Activated naive CD4-positive, alpha-beta T cell treated with anti-CD3 and anti-CD28 coated beads, Interleukin-2, amount 10 ng/mL, durations not matched to agents 7 days and 5 days (primary cell): ENCODE data around the gene IDUA.

Experiments
- CTCF ChIA-PET: fragments of 350-600 bp; sonication (Branson Sonifier 250); formaldehyde crosslinking; loops from one replicate; lab custom pipeline; 2021; ENCODE audit warnings: antibody characterized with exemption; lab: Charles Lee
- DNase-seq: peaks from one replicate; pipeline ENCODE4 v3.0.0-alpha.2; 2020
- H3K27ac Mint-ChIP-seq: one replicate; pipeline ENCODE4 v1.8.0; 2021; ENCODE audit warnings: mild to moderate bottlenecking, moderate library complexity, mixed read lengths
- H3K27me3 Mint-ChIP-seq: one replicate; pipeline ENCODE4 v1.8.0; 2021; ENCODE audit warnings: mild to moderate bottlenecking, mixed read lengths
- H3K36me3 Mint-ChIP-seq: one replicate; pipeline ENCODE4 v1.8.0; 2021; ENCODE audit warnings: mixed read lengths
- H3K4me1 Mint-ChIP-seq: one replicate; pipeline ENCODE4 v1.8.0; 2021; ENCODE audit warnings: mixed read lengths
- H3K4me3 Mint-ChIP-seq: one replicate; pipeline ENCODE4 v1.8.0; 2021; ENCODE audit warnings: mild to moderate bottlenecking, moderate library complexity, mixed read lengths
- H3K9me3 Mint-ChIP-seq: one replicate; pipeline ENCODE4 v1.8.0; 2021; ENCODE audit warnings: mixed read lengths

IDUA gene

GRCh38 chr4:952881-953573 is 33.8 kb upstream of the IDUA start:
- Mint-ChIP-seq H3K36me3 (no peaks in the 10 kb centered on the region), H3K4me1 (no peaks in the 10 kb centered on the region), H3K9me3 (no peaks in the 10 kb centered on the region), H3K27ac (no peak overlapping the region), H3K4me3 (no peak overlapping the region), H3K27me3 (no peaks in the 10 kb centered on the region)
- no peak for DNase-seq
- CTCF ChIA-PET = no interaction called here

DNA sequence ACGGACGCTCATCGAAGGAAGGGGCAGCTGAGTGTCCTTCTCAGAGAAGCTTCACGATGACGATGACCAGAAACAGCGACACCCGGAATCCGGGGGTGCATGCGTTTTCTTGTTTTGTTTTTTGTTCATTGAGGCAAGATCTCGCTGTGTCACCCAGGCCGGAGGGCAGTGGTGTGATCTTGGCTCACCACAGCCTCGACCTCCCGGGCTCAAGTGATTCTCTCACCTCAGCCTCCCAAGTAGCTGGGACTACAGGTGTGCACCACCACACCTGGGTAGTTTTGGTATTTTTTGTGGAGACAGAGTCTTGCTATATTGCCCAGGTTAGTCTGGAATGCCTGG is 33.3 kb upstream of the IDUA start:
- no peaks in the 10 kb centered on the region for H3K27me3 Mint-ChIP-seq
- CTCF ChIA-PET = no interaction called here
- no peak for DNase-seq
- H3K9me3 Mint-ChIP-seq = no peaks in the 10 kb centered on the region
- H3K4me3 Mint-ChIP-seq = no peak overlapping the region
- H3K4me1 Mint-ChIP-seq = no peaks in the 10 kb centered on the region
- H3K27ac Mint-ChIP-seq = no peak overlapping the region
- H3K36me3 Mint-ChIP-seq = no peaks in the 10 kb centered on the region

DNA sequence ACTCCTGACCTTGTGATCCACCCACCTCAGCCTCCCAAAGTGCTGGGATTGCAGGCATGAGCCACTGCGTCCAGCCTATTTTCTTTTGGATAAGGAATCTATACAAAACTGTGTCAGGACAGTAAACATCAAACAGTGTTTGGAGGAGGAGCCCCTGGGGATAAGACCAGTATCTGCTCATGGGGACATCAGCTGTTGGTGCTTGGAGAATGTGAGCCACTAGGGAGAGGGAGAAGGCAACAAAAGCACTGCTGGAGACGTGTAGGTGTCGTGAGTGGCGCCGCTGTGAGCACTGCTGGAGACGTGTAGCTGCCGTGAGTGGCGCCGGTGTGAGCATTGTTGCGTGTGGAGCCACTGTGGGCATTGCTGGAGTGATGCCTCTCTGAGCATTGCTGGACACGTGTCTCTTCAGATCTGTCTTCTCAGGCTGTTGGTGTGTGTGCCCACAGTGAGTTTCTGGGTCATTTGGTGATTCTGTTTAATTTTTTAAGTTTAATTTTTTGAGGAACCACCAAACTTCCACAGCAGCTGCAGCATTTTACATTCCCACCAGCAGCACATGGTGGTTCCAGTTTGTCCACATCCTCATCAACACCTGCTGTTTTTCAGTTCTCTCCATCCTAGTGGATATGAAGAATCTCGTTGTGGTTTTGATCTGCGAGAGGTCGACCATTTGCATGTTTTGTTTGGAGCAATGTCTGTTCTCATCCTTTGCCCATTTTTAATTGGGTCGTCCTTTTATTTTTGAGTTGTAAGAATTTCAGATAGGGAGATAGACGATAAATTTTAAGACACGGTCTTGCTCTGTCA is 32.4 kb upstream of the IDUA start:
- Mint-ChIP-seq H3K27ac (no peak overlapping the region), H3K36me3 (peaks cover 3% of the 10 kb centered on the region), H3K9me3 (no peaks in the 10 kb centered on the region), H3K27me3 (no peaks in the 10 kb centered on the region), H3K4me1 (no peaks in the 10 kb centered on the region), H3K4me3 (no peak overlapping the region)
- CTCF ChIA-PET = interaction anchor here (0.7 kb wide), 1 partner anchor 176 kb away, joined by 3 read pairs; no protein-coding TSS in a partner anchor
- DNase-seq = no peak

DNA sequence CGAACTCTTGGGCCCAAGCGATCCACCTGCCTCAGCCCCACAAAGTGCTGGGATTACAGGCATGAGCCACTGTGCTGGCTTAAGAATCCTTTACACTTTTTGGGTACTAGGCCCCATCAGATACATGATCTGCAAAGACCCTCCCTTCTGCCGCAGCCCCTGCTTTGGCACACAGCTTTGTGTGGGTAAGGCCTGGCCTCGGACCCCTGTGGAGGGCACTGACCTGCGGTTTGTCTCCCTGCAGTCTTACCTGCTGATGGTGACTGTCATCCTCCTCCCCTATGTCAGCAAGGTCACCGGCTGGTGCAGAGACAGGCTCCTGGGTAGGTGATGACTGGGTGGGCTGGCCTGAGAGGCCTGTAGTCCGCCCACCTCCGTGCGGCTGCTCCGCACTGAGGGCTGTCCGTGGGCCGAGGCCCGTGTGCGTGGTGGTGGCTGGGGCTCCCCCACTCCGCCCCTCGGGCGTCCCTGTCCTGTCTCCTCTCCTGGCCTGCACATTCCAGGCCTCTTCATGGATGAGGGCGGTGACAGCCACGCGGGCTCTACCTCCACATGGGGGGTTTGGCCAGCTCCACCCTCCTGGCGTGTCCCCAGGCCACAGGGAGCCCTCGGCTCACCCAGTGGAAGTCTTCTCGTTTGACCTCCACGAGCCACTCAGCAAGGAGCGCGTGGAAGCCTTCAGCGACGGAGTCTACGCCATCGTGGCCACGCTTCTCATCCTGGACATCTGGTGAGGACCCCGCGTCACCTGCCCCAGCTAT is 31.5 kb upstream of the IDUA start:
- H3K27ac Mint-ChIP-seq = no peak overlapping the region
- no peak for DNase-seq
- H3K4me3 Mint-ChIP-seq = no peak overlapping the region
- no peaks in the 10 kb centered on the region for H3K9me3 Mint-ChIP-seq
- CTCF ChIA-PET = interaction anchor here (0.7 kb wide), 1 partner anchor 175 kb away, joined by 3 read pairs; no protein-coding TSS in a partner anchor
- H3K4me1 Mint-ChIP-seq = no peaks in the 10 kb centered on the region
- peaks cover 3% of the 10 kb centered on the region for H3K36me3 Mint-ChIP-seq
- no peaks in the 10 kb centered on the region for H3K27me3 Mint-ChIP-seq

- Mint-ChIP-seq H3K4me1 (no peaks in the 10 kb centered on the region), H3K4me3 (no peak overlapping the region), H3K27ac (no peak overlapping the region), H3K36me3 (peaks cover 3% of the 10 kb centered on the region), H3K9me3 (no peaks in the 10 kb centered on the region), H3K27me3 (no peaks in the 10 kb centered on the region)
- no peak for DNase-seq
- CTCF ChIA-PET = no interaction called here
These were observed 30.9 kb upstream of the IDUA start for GRCh38 chr4:955931-956381.

DNA sequence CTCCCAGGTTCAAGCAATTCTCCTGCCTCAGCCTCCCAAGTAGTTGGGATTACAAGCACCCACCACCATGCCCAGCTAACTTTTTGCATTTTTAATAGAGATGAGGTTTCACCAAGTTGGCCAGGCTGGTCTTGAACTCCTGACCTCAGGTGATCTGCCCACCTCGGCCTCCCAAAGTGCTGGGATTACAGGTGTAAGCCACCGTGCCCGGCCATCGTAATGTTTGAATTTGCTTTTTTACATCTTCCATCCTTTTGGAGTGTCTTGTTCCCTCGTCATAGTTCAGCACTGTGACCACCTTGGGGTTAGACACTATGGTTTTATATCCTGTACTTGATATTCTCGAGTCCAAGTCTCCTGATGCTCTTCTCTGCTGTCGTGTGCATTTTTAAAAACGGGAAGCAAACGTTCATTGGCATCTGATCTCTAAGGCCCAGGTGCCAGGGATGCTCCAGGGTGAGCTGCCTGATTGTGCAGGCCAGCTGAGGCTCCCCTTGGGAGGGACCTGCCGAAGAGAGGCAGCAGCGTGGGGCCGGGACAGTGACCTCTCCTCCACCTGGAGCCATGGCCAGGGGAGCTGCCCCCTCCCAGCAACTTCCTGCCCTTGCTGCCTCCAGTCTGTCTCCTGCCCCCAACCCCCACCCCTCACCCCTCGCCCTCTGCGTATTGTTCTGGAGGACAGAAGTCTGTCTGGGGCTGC is 30.2 kb upstream of the IDUA start:
- H3K9me3 Mint-ChIP-seq = no peaks in the 10 kb centered on the region
- H3K27ac Mint-ChIP-seq = no peak overlapping the region
- H3K27me3 Mint-ChIP-seq = no peaks in the 10 kb centered on the region
- DNase-seq = no peak
- peaks cover 3% of the 10 kb centered on the region for H3K36me3 Mint-ChIP-seq
- no peak overlapping the region for H3K4me3 Mint-ChIP-seq
- CTCF ChIA-PET = no interaction called here
- no peaks in the 10 kb centered on the region for H3K4me1 Mint-ChIP-seq

- H3K27me3 Mint-ChIP-seq = no peaks in the 10 kb centered on the region
- H3K27ac Mint-ChIP-seq = no peak overlapping the region
- H3K4me1 Mint-ChIP-seq = no peaks in the 10 kb centered on the region
- H3K36me3 Mint-ChIP-seq = peaks cover 5% of the 10 kb centered on the region
- no peak overlapping the region for H3K4me3 Mint-ChIP-seq
- DNase-seq = no peak
- no peaks in the 10 kb centered on the region for H3K9me3 Mint-ChIP-seq
- CTCF ChIA-PET = no interaction called here
These were observed 29.6 kb upstream of the IDUA start for GRCh38 chr4:957231-957580.

GRCh38 chr4:957581-958313 is 29.1 kb upstream of the IDUA start:
- CTCF ChIA-PET = no interaction called here
- H3K4me1 Mint-ChIP-seq = no peaks in the 10 kb centered on the region
- no peaks in the 10 kb centered on the region for H3K9me3 Mint-ChIP-seq
- H3K36me3 Mint-ChIP-seq = peaks cover 6% of the 10 kb centered on the region
- H3K27ac Mint-ChIP-seq = no peak overlapping the region
- H3K4me3 Mint-ChIP-seq = no peak overlapping the region
- no peaks in the 10 kb centered on the region for H3K27me3 Mint-ChIP-seq
- no peak for DNase-seq

DNA sequence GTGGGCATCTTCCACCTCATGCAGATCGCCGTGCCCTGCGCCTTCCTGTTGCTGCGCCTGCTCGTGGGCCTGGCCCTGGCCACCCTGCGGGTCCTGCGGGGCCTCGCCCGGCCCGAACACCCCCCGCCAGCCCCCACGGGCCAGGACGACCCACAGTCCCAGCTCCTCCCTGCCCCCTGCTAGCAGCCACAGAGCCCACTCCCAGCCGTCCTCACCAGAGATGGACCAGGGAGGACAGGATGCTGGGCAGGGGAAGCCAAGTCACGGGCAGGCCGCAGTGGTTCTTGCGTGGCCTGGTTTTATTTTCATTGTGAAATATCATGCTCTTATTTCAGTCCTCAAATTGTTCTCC is 28.6 kb upstream of the IDUA start:
- no peak overlapping the region for H3K27ac Mint-ChIP-seq
- H3K4me1 Mint-ChIP-seq = no peaks in the 10 kb centered on the region
- H3K36me3 Mint-ChIP-seq = peaks cover 6% of the 10 kb centered on the region
- H3K4me3 Mint-ChIP-seq = no peak overlapping the region
- H3K9me3 Mint-ChIP-seq = no peaks in the 10 kb centered on the region
- H3K27me3 Mint-ChIP-seq = no peaks in the 10 kb centered on the region
- CTCF ChIA-PET = no interaction called here
- no peak for DNase-seq

- Mint-ChIP-seq H3K27me3 (no peaks in the 10 kb centered on the region), H3K9me3 (no peaks in the 10 kb centered on the region), H3K27ac (peak overlapping the region; percentile 65), H3K36me3 (peaks cover 6% of the 10 kb centered on the region), H3K4me1 (no peaks in the 10 kb centered on the region), H3K4me3 (no peak overlapping the region)
- CTCF ChIA-PET = no interaction called here
- no peak for DNase-seq
These were observed 28.0 kb upstream of the IDUA start for GRCh38 chr4:958696-959337.

GRCh38 chr4:959338-960139 is 27.3 kb upstream of the IDUA start:
- DNase-seq = no peak
- H3K9me3 Mint-ChIP-seq = no peaks in the 10 kb centered on the region
- H3K4me3 Mint-ChIP-seq = no peak overlapping the region
- H3K36me3 Mint-ChIP-seq = peaks cover 6% of the 10 kb centered on the region
- H3K4me1 Mint-ChIP-seq = no peaks in the 10 kb centered on the region
- CTCF ChIA-PET = no interaction called here
- no peak overlapping the region for H3K27ac Mint-ChIP-seq
- H3K27me3 Mint-ChIP-seq = no peaks in the 10 kb centered on the region

GRCh38 chr4:960140-960635 is 26.7 kb upstream of the IDUA start:
- DNase-seq = peak; percentile 12

More at GRCh38 chr4:960140-960635, 26.7 kb upstream of the IDUA start:
- CTCF ChIA-PET = no interaction called here
- Mint-ChIP-seq H3K27ac (no peak overlapping the region), H3K27me3 (no peaks in the 10 kb centered on the region), H3K36me3 (peaks cover 6% of the 10 kb centered on the region), H3K4me3 (no peak overlapping the region), H3K9me3 (no peaks in the 10 kb centered on the region), H3K4me1 (no peaks in the 10 kb centered on the region)
